ENCODE measurements around the gene MS4A18. TPM values are rescaled to one million over a fixed set of nuclear protein-coding genes. Genes with fewer than 3 reads are reported as not detected.

MS4A18 gene
- total and polyA plus RNA-seq, 10 of the 15 experiments (the other 5 are each of a cell fraction or from before 2014, with no cell fraction given): not detected

- Histone ChIP-seq H3K4me2 (ENCODE audit: control insufficient read depth, insufficient read depth) (no peak within 1 kb of the TSS), H3K4me3 (no peak within 1 kb of the TSS), H3K27ac (ENCODE audit: control insufficient read depth, insufficient read depth) (no peak within 1 kb of the TSS), H3K79me2 (ENCODE audit: control insufficient read depth, insufficient read depth, low read length) (no peaks in the 10 kb centered on the region), H4K20me1 (ENCODE audit: control insufficient read depth, insufficient read depth) (no peaks in the 10 kb centered on the region), H3K36me3 (ENCODE audit: control insufficient read depth in 2 of 2, insufficient read depth in 2 of 2, low read length in 1 of 2) (no peaks in the 10 kb centered on the region), H2AFZ (ENCODE audit: control insufficient read depth, low read depth, low read length) (no peak within 1 kb of the TSS), H3K4me1 (ENCODE audit: control insufficient read depth, insufficient read depth, low read length) (peaks cover 7% of the 10 kb centered on the region), H3K9me3 (replicated peaks; ENCODE audit: control insufficient read depth, insufficient read depth, low read length) (no peaks in the 10 kb centered on the region), H3K9ac (ENCODE audit: control insufficient read depth, insufficient read depth, low read length) (no peak within 1 kb of the TSS), H3K27me3 (replicated peaks in 1 of 2; ENCODE audit: control insufficient read depth in 2 of 2, insufficient read depth in 2 of 2, low read length in 1 of 2) (no peaks in the 10 kb centered on the region)
- RAD21 ChIA-PET (ENCODE audit: unreplicated experiment): interaction anchor here (0.9 to 1.4 kb wide), 3 partner anchors 10 to 46 kb away, joined by 3 to 4 read pairs (median 3); no protein-coding TSS in a partner anchor
- no TSS peak for BruUV-seq (replicated peaks)
- POLR2A ChIA-PET: no interaction called here
- CTCF ChIA-PET: interaction anchor here (1.2 to 4.2 kb wide), 4 partner anchors 10 to 103 kb away, joined by 3 to 21 read pairs (median 4); no protein-coding TSS in a partner anchor
- ATAC-seq (no peak), FAIRE-seq (no peak), DNase-seq (ENCODE audit: low read depth, low spot score) (no peak)
- intact Hi-C loops (cut with micrococcal nuclease; ENCODE audit: unreplicated experiment) (no loop called here), in situ Hi-C loops (cut with MboI) (no loop called here)
- SMC1A ChIA-PET (ENCODE audit: uncharacterized antibody, unreplicated experiment): interaction anchor here (1.8 kb wide), 1 partner anchor 83 kb away, joined by 4 read pairs; no protein-coding TSS in a partner anchor
- TF ChIP-seq CBFB (IDR thresholded peaks at IDR 0.05; ENCODE audit: low read depth): no peak
- TF ChIP-seq HSF1 (IDR thresholded peaks at IDR 0.05; ENCODE audit: low read depth, low read length): no peak
- TF ChIP-seq BCL3 (IDR thresholded peaks at IDR 0.05; ENCODE audit: borderline replicate concordance, insufficient read depth, low read depth, low read length, poor library complexity, severe bottlenecking): no peak
- TF ChIP-seq KDM1A (IDR thresholded peaks at IDR 0.05; ENCODE audit: borderline replicate concordance): no peak
- 39% methylated on average over 9 of the region's 9 CpGs for whole genome bisulfite sequencing (ENCODE audit: insufficient coverage, insufficient replicate concordance, low lambda C conversion rate, missing lambda C conversion rate)
Observed at GRCh38 chr11:60785136-60785535, 60.6 kb downstream of the MS4A18 start, which contains the start of gene MS4A10. MS4A10 (plus strand) TSS chr11:60785333; CDS start chr11:60790336, 5,003 bp downstream.
